ENCODE measurements around the gene HFE.

HFE gene

GRCh38 chr6:26140254-26140966, 53.2 kb downstream of the HFE start:
- no peak for DNase-seq (ENCODE audit: low read depth)

DNA sequence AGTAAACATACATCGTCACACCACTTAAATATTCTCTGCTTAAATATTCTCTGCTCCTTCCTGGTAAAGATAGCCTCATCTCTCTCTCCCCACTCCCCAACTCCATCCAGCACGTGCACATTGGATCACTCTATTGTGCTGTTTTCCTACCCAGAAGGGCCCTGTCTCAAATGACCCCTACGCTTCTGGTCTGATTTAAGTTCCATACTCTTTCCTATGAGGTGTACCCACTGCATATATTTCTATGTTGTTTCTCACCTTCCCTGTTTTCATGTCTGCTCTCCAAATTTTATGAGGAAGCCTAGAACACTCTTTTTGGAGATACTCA, 53.7 kb downstream of the HFE start:
- DNase-seq (ENCODE audit: low read depth): no peak

DNA sequence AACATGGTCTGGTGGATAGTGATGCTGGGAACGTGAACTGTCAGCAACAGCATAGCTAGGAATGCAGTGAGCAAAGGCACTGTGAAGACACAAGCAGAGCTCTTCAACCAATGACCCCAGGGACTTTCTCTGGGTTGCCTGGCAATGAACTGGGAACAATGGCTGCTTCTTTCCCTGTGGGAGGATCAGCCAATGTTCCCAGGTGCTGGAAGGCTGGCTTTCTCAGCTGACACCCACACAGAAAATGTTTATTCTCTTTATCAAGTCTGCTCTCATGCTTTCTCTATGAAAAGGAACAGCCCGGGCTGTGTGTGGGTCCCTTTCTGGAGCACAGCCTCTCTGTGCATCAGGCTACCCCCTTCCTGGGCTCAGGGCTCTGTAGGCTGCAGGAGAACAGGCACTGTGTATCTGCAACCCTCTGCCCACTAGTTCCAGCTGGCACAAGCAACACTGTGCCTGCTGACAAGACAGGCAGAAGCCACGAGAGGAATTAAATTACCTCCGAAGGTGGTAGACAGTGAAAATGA, 54.2 kb downstream of the HFE start:
- no peak for DNase-seq (ENCODE audit: low read depth)

- DNase-seq (ENCODE audit: low read depth): no peak
Measured at GRCh38 chr6:26142026-26142425, 54.8 kb downstream of the HFE start.

Measured in activated T-cell treated with anti-CD3 and anti-CD28 coated beads for 24 hours (primary cell).